ENCODE measurements around the gene EPRS1.

GRCh38 chr1:220038640-220039039, 7.7 kb downstream of the EPRS1 start:
- TF ChIP-seq, protein P1, sequence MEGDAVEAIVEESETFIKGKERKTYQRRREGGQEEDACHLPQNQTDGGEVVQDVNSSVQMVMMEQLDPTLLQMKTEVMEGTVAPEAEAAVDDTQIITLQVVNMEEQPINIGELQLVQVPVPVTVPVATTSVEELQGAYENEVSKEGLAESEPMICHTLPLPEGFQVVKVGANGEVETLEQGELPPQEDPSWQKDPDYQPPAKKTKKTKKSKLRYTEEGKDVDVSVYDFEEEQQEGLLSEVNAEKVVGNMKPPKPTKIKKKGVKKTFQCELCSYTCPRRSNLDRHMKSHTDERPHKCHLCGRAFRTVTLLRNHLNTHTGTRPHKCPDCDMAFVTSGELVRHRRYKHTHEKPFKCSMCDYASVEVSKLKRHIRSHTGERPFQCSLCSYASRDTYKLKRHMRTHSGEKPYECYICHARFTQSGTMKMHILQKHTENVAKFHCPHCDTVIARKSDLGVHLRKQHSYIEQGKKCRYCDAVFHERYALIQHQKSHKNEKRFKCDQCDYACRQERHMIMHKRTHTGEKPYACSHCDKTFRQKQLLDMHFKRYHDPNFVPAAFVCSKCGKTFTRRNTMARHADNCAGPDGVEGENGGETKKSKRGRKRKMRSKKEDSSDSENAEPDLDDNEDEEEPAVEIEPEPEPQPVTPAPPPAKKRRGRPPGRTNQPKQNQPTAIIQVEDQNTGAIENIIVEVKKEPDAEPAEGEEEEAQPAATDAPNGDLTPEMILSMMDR (IDR thresholded peaks at IDR 0.05), result no peak
- no peak for TF ChIP-seq POLR2A (IDR thresholded peaks at IDR 0.05)
